ENCODE measurements around the gene ADAMTS14.

Gene ADAMTS14

GRCh38 chr10:70759781-70760180 lies 87.5 kb downstream of the ADAMTS14 start:
- CTCF ChIA-PET, result interaction anchor here (1.9 kb wide), 1 partner anchor 201 kb away, joined by 4 read pairs; no protein-coding TSS in a partner anchor
- DNase-seq (ENCODE audit: extremely low spot score), result no peak
- TF ChIP-seq ELF4 (IDR thresholded peaks at IDR 0.05) (no peak), NFRKB (IDR thresholded peaks at IDR 0.05) (no peak), TARDBP (IDR thresholded peaks at IDR 0.05) (no peak), CTBP1 (IDR thresholded peaks at IDR 0.05; ENCODE audit: borderline replicate concordance) (no peak), SUZ12 (IDR thresholded peaks at IDR 0.05) (no peak), BHLHE40 (IDR thresholded peaks at IDR 0.05; ENCODE audit: borderline replicate concordance) (no peak), FOXA1 (IDR thresholded peaks at IDR 0.05) (no peak), ZNF384 (IDR thresholded peaks at IDR 0.05) (no peak), ARNT (IDR thresholded peaks at IDR 0.05) (no peak), PKNOX1 (IDR thresholded peaks at IDR 0.05) (no peak), L3MBTL2 (conservative IDR thresholded peaks at IDR 0.05) (no peak)
- POLR2A ChIA-PET, result no interaction called here

DNA sequence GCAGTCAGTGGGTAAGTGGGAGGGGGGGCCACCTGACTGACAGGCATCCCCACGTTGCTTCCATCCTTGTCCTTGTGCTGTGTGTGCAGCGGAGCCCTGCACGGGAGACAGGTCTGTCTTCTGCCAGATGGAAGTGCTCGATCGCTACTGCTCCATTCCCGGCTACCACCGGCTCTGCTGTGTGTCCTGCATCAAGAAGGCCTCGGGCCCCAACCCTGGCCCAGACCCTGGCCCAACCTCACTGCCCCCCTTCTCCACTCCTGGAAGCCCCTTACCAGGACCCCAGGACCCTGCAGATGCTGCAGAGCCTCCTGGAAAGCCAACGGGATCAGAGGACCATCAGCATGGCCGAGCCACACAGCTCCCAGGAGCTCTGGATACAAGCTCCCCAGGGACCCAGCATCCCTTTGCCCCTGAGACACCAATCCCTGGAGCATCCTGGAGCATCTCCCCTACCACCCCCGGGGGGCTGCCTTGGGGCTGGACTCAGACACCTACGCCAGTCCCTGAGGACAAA lies 88.0 kb downstream of the ADAMTS14 start:
- POLR2A ChIA-PET, result no interaction called here
- no peak for TF ChIP-seq ELF4 (IDR thresholded peaks at IDR 0.05)
- no peak for TF ChIP-seq FOXA1 (IDR thresholded peaks at IDR 0.05)
- no peak for TF ChIP-seq TARDBP (IDR thresholded peaks at IDR 0.05)
- no peak for TF ChIP-seq L3MBTL2 (conservative IDR thresholded peaks at IDR 0.05)
- TF ChIP-seq ZNF384 (IDR thresholded peaks at IDR 0.05), result no peak
- no peak for DNase-seq (ENCODE audit: extremely low spot score)
- CTCF ChIA-PET, result interaction anchor here (0.9 to 1.9 kb wide), 2 partner anchors 202 to 220 kb away, joined by 3 to 4 read pairs; no protein-coding TSS in a partner anchor

DNA sequence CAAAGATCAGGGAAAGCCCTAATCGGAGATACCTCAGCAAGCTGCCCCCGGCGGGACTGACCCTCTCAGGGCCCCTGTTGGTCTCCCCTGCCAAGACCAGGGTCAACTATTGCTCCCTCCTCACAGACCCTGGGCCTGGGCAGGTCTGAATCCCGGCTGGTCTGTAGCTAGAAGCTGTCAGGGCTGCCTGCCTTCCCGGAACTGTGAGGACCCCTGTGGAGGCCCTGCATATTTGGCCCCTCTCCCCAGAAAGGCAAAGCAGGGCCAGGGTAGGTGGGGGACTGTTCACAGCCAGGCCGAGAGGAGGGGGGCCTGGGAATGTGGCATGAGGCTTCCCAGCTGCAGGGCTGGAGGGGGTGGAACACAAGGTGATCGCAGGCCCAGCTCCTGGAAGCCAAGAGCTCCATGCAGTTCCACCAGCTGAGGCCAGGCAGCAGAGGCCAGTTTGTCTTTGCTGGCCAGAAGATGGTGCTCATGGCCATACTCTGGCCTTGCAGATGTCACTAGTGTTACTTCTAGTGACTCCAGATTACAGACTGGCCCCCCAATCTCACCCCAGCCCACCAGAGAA lies 88.8 kb downstream of the ADAMTS14 start:
- TF ChIP-seq TARDBP (IDR thresholded peaks at IDR 0.05) (no peak), CTBP1 (IDR thresholded peaks at IDR 0.05; ENCODE audit: borderline replicate concordance) (no peak), FOXA1 (IDR thresholded peaks at IDR 0.05) (no peak), BHLHE40 (IDR thresholded peaks at IDR 0.05; ENCODE audit: borderline replicate concordance) (no peak), L3MBTL2 (conservative IDR thresholded peaks at IDR 0.05) (no peak)
- DNase-seq (ENCODE audit: extremely low spot score), result no peak
- ChIA-PET POLR2A (no interaction called here), CTCF (interaction anchor here (0.6 to 1.9 kb wide), 3 partner anchors 202 to 608 kb away, joined by 3 to 4 read pairs (median 3); no protein-coding TSS in a partner anchor)

DNA sequence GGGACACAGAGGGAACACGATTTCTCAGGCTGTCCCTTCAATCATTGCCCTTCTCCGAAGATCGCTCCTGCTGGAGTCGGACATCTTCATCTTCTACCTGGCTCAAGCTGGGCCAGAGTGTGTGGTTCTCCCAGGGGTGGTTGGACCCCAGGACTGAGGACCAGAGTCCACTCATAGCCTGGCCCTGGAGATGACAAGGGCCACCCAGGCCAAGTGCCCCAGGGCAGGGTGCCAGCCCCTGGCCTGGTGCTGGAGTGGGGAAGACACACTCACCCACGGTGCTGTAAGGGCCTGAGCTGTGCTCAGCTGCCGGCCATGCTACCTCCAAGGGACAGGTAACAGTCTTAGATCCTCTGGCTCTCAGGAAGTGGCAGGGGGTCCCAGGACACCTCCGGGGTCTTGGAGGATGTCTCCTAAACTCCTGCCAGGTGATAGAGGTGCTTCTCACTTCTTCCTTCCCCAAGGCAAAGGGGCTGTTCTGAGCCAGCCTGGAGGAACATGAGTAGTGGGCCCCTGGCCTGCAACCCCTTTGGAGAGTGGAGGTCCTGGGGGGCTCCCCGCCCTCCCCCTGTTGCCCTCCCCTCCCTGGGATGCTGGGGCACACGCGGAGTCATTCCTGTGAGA lies 89.5 kb downstream of the ADAMTS14 start:
- TF ChIP-seq NFRKB (IDR thresholded peaks at IDR 0.05) (no peak), FOXM1 (IDR thresholded peaks at IDR 0.05; ENCODE audit: borderline replicate concordance) (no peak), SP1 (IDR thresholded peaks at IDR 0.05) (no peak), TARDBP (IDR thresholded peaks at IDR 0.05) (no peak), PKNOX1 (IDR thresholded peaks at IDR 0.05) (no peak), CTBP1 (IDR thresholded peaks at IDR 0.05; ENCODE audit: borderline replicate concordance) (no peak), ARNT (IDR thresholded peaks at IDR 0.05) (no peak), ZNF384 (IDR thresholded peaks at IDR 0.05) (no peak)
- CTCF ChIA-PET, result interaction anchor here (0.6 to 1.9 kb wide), 2 partner anchors 203 to 608 kb away, joined by 3 to 4 read pairs; no protein-coding TSS in a partner anchor

GRCh38 chr10:70762441-70763175 lies 90.3 kb downstream of the ADAMTS14 start:
- ChIA-PET POLR2A (no interaction called here), CTCF (no interaction called here)
- no peak for DNase-seq (ENCODE audit: extremely low spot score)
- TF ChIP-seq LEF1 (IDR thresholded peaks at IDR 0.05; ENCODE audit: borderline replicate concordance) (no peak), ELF4 (IDR thresholded peaks at IDR 0.05) (no peak)

More for the DNA sequence above, 89.5 kb downstream of the ADAMTS14 start:
- DNase-seq (ENCODE audit: extremely low spot score), result no peak
- POLR2A ChIA-PET, result no interaction called here

DNA sequence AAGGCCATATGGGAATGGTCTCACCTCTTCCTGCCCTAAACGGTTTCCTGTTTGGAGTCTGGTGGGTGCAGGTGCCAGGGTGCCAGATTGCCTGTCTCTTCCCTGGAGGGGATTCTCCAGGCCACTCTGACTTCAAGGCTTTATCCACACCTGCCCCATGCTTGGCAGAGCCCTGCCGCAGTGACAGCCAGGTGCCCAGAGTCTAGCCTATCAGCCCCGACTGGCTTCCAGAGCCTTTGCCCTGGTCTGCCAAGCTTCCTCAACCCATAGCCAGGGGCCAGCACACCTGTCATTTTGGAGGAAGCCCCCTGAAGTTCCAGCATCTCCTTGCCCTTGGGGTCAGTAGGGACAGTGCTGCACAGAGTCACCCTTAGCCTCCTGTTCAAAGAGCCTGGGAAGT lies 91.3 kb downstream of the ADAMTS14 start:
- DNase-seq (ENCODE audit: extremely low spot score), result no peak
- ChIA-PET POLR2A (no interaction called here), CTCF (no interaction called here)
- TF ChIP-seq SUZ12 (IDR thresholded peaks at IDR 0.05), result no peak
- no peak for TF ChIP-seq LEF1 (IDR thresholded peaks at IDR 0.05; ENCODE audit: borderline replicate concordance)
- no peak for TF ChIP-seq TARDBP (IDR thresholded peaks at IDR 0.05)
- TF ChIP-seq SP1 (IDR thresholded peaks at IDR 0.05), result no peak
- TF ChIP-seq FOXK2 (IDR thresholded peaks at IDR 0.05), result no peak
- no peak for TF ChIP-seq ARNT (IDR thresholded peaks at IDR 0.05)
- TF ChIP-seq BHLHE40 (IDR thresholded peaks at IDR 0.05; ENCODE audit: borderline replicate concordance), result no peak
- no peak for TF ChIP-seq CTBP1 (IDR thresholded peaks at IDR 0.05; ENCODE audit: borderline replicate concordance)
- TF ChIP-seq PKNOX1 (IDR thresholded peaks at IDR 0.05), result no peak
- TF ChIP-seq FOXA1 (IDR thresholded peaks at IDR 0.05), result no peak
- no peak for TF ChIP-seq FOXM1 (IDR thresholded peaks at IDR 0.05; ENCODE audit: borderline replicate concordance)
- TF ChIP-seq HDGF (IDR thresholded peaks at IDR 0.05; ENCODE audit: borderline replicate concordance), result no peak
- no peak for TF ChIP-seq L3MBTL2 (conservative IDR thresholded peaks at IDR 0.05)
- no peak for TF ChIP-seq ZNF384 (IDR thresholded peaks at IDR 0.05)
- no peak for TF ChIP-seq ELF4 (IDR thresholded peaks at IDR 0.05)

All from HEK293T (cell line).